Rectal smooth muscle tissue (tissue), 1 donor: ENCODE data around the gene ZNF112.
A peak's percentile ranks its signal among the peaks of the same experiment; 100 is the strongest.
"Not testable (repeated sequence)": the region's sequence is repeated elsewhere in the genome, so short reads cannot be mapped to it uniquely, and the experiment has no call there.

Experiments
- H3K27ac ChIP-seq: one replicate; pipeline ENCODE4 v1.7.0; 2013; ENCODE audit warnings: low read depth, low read length, inconsistent platforms
- H3K27me3 ChIP-seq: one replicate; pipeline ENCODE4 v1.7.0; 2013; ENCODE audit warnings: low read length; ENCODE audit not compliant: control insufficient read depth, insufficient read depth
- H3K36me3 ChIP-seq: one replicate; pipeline ENCODE4 v1.7.0; 2013; ENCODE audit warnings: low read length; ENCODE audit not compliant: control insufficient read depth, insufficient read depth
- H3K4me1 ChIP-seq: one replicate; pipeline ENCODE4 v1.7.0; 2013; ENCODE audit warnings: low read length; ENCODE audit not compliant: control insufficient read depth, insufficient read depth
- H3K4me3 ChIP-seq: one replicate; pipeline ENCODE4 v1.7.0; 2013; ENCODE audit warnings: low read length
- H3K9ac ChIP-seq: one replicate; pipeline ENCODE4 v1.7.0; 2013; ENCODE audit warnings: low read length

Gene ZNF112

GRCh38 chr19:44356383-44357111 is at the start of gene ZNF112:
TSS of gene ZNF112 (minus strand) at chr19:44356680. CDS start at chr19:44340539, 16,141 bp downstream.
- Histone ChIP-seq H3K27me3 (no peaks in the 10 kb centered on the region), H3K36me3 (no peaks in the 10 kb centered on the region), H3K4me3 (peak within 1 kb of the TSS; percentile 75), H3K4me1 (peaks cover 2% of the 10 kb centered on the region), H3K27ac (peak within 1 kb of the TSS; percentile 67), H3K9ac (peak within 1 kb of the TSS; percentile 62)

- Histone ChIP-seq H3K27ac (peak within 1 kb of the TSS; percentile 14), H3K9ac (peak within 1 kb of the TSS; percentile 40), H3K4me1 (no peaks in the 10 kb centered on the region), H3K4me3 (peak within 1 kb of the TSS; percentile 96), H3K36me3 (no peaks in the 10 kb centered on the region), H3K27me3 (no peaks in the 10 kb centered on the region)
Measured at GRCh38 chr19:44401139-44402115, 44.9 kb upstream of the ZNF112 start, which contains the start of gene ZNF285. TSS of gene ZNF285 (minus strand) at chr19:44401608. CDS start at chr19:44397213, 4,395 bp downstream.

GRCh38 chr19:44389268-44389667 is 32.8 kb upstream of the ZNF112 start:
- not testable (repeated sequence) for H3K27me3 ChIP-seq, H3K9ac ChIP-seq, H3K4me1 ChIP-seq, H3K27ac ChIP-seq, H3K4me3 ChIP-seq
- peaks cover 11% of the 10 kb centered on the region for H3K36me3 ChIP-seq

- Histone ChIP-seq H3K27ac (no peak overlapping the region), H3K4me1 (no peaks in the 10 kb centered on the region)
Measured at GRCh38 chr19:44374789-44375188, 18.3 kb upstream of the ZNF112 start.

GRCh38 chr19:44371815-44372480 is 15.5 kb upstream of the ZNF112 start:
- no peaks in the 10 kb centered on the region for H3K4me1 ChIP-seq
- H3K4me3 ChIP-seq: no peak overlapping the region
- H3K27ac ChIP-seq: no peak overlapping the region
- no peaks in the 10 kb centered on the region for H3K36me3 ChIP-seq
- no peaks in the 10 kb centered on the region for H3K27me3 ChIP-seq
- no peak overlapping the region for H3K9ac ChIP-seq

More at GRCh38 chr19:44374789-44375188, 18.3 kb upstream of the ZNF112 start:
- Histone ChIP-seq H3K27me3 (no peaks in the 10 kb centered on the region), H3K9ac (no peak overlapping the region), H3K36me3 (no peaks in the 10 kb centered on the region), H3K4me3 (no peak overlapping the region)

GRCh38 chr19:44367024-44367423 is 10.5 kb upstream of the ZNF112 start:
- no peaks in the 10 kb centered on the region for H3K27me3 ChIP-seq
- H3K4me1 ChIP-seq: no peaks in the 10 kb centered on the region
- H3K36me3 ChIP-seq: no peaks in the 10 kb centered on the region
- H3K4me3 ChIP-seq: no peak overlapping the region
- H3K27ac ChIP-seq: no peak overlapping the region
- no peak overlapping the region for H3K9ac ChIP-seq

- no peaks in the 10 kb centered on the region for H3K4me1 ChIP-seq
- no peak overlapping the region for H3K4me3 ChIP-seq
- no peak overlapping the region for H3K9ac ChIP-seq
- peaks cover 2% of the 10 kb centered on the region for H3K36me3 ChIP-seq
- H3K27me3 ChIP-seq: no peaks in the 10 kb centered on the region
- H3K27ac ChIP-seq: no peak overlapping the region
Measured at GRCh38 chr19:44346556-44346955, 9.9 kb downstream of the ZNF112 start.

GRCh38 chr19:44345959-44346358 is 10.5 kb downstream of the ZNF112 start:
- Histone ChIP-seq H3K27ac (no peak overlapping the region), H3K27me3 (no peaks in the 10 kb centered on the region), H3K4me3 (no peak overlapping the region), H3K4me1 (no peaks in the 10 kb centered on the region), H3K36me3 (peaks cover 2% of the 10 kb centered on the region), H3K9ac (no peak overlapping the region)

GRCh38 chr19:44344255-44344654 is 12.2 kb downstream of the ZNF112 start:
- H3K36me3 ChIP-seq: peaks cover 11% of the 10 kb centered on the region
- no peak overlapping the region for H3K9ac ChIP-seq
- H3K4me1 ChIP-seq: no peaks in the 10 kb centered on the region
- H3K27me3 ChIP-seq: no peaks in the 10 kb centered on the region
- no peak overlapping the region for H3K27ac ChIP-seq
- H3K4me3 ChIP-seq: no peak overlapping the region

- H3K4me3 ChIP-seq: no peak overlapping the region
- H3K4me1 ChIP-seq: no peaks in the 10 kb centered on the region
- peaks cover 22% of the 10 kb centered on the region for H3K36me3 ChIP-seq
- no peak overlapping the region for H3K27ac ChIP-seq
- H3K9ac ChIP-seq: no peak overlapping the region
- no peaks in the 10 kb centered on the region for H3K27me3 ChIP-seq
Measured at GRCh38 chr19:44341794-44342193, 14.7 kb downstream of the ZNF112 start.

- not testable (repeated sequence) for H3K27ac ChIP-seq, H3K27me3 ChIP-seq, H3K4me3 ChIP-seq, H3K9ac ChIP-seq, H3K4me1 ChIP-seq
- H3K36me3 ChIP-seq: peaks cover 48% of the 10 kb centered on the region
Measured at GRCh38 chr19:44334639-44335038, 21.8 kb downstream of the ZNF112 start.

- Histone ChIP-seq H3K9ac (no peak overlapping the region), H3K4me1 (no peaks in the 10 kb centered on the region), H3K36me3 (peaks cover 54% of the 10 kb centered on the region), H3K27ac (no peak overlapping the region), H3K27me3 (no peaks in the 10 kb centered on the region), H3K4me3 (no peak overlapping the region)
Measured at GRCh38 chr19:44332145-44332544, 24.3 kb downstream of the ZNF112 start.
